Esophagus squamous epithelium (tissue), 4 donors: Measurements from ENCODE around the gene DIABLO.

ENCODE experiments used
- POLR2A ChIP-seq, 4 donors: fragments of 450-650 bp; IDR thresholded peaks; one replicate each; pipeline ENCODE4 v1.6.1; 2017; ENCODE audit warnings: antibody characterized with exemption in 4 of 4, mild to moderate bottlenecking in 4 of 4, moderate library complexity in 3 of 4
- TF ChIP-seq, protein P1 (sequence below), 6 experiments: fragments of 450-650 bp in 4 of 6; fragments of 200-600 bp in 2 of 6; sonication (generic) in 2 of 6; IDR thresholded peaks; one replicate each; pipeline ENCODE4 v1.5.1; 2016 to 2019; ENCODE audit warnings: antibody characterized with exemption in 6 of 6, mild to moderate bottlenecking in 4 of 6, moderate library complexity in 4 of 6

DNA sequence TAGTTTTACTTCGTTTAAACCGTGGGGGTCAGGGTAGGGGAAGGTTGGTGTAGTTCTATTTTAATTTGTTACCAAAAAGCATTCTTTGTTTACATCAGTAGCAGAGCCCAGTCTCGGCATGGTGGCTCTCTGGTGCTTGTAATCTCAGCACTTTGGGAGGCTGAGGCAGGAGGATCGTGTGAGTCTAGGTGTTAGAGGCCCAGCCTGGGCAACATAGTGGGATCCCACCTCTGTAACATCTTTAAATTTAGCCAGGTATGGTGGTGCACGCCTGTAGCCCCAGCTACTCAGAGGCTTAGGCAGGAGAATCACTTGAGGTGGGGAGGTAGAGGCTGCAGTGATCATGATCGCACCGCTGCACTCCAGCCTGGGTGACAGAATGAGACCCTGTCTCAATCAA lies 40.8 kb downstream of the DIABLO start:
- TF ChIP-seq, protein P1, sequence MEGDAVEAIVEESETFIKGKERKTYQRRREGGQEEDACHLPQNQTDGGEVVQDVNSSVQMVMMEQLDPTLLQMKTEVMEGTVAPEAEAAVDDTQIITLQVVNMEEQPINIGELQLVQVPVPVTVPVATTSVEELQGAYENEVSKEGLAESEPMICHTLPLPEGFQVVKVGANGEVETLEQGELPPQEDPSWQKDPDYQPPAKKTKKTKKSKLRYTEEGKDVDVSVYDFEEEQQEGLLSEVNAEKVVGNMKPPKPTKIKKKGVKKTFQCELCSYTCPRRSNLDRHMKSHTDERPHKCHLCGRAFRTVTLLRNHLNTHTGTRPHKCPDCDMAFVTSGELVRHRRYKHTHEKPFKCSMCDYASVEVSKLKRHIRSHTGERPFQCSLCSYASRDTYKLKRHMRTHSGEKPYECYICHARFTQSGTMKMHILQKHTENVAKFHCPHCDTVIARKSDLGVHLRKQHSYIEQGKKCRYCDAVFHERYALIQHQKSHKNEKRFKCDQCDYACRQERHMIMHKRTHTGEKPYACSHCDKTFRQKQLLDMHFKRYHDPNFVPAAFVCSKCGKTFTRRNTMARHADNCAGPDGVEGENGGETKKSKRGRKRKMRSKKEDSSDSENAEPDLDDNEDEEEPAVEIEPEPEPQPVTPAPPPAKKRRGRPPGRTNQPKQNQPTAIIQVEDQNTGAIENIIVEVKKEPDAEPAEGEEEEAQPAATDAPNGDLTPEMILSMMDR (IDR thresholded peaks at IDR 0.05): no peak
- TF ChIP-seq POLR2A (IDR thresholded peaks at IDR 0.05): no peak
